ENCODE results near the gene MAP2K3. TPM values are rescaled to one million over a fixed set of nuclear protein-coding genes. Genes with fewer than 3 reads are reported as not detected.
"Not testable (repeated sequence)": the region's sequence is repeated elsewhere in the genome, so short reads cannot be mapped to it uniquely, and the experiment has no call there.

Gene MAP2K3
- total RNA-seq, 2 donors from 2014 or later: 15.3 to 48.1 TPM

- WGBS, 2 donors: 44 to 57% methylated on average over 5 to 9 of the region's 11 CpGs
- H3K36me3 ChIP-seq (replicated peaks in 1 of 2; ENCODE audit: insufficient read depth in 1 of 2, low read depth in 2 of 2); ATAC-seq; H3K9me3 ChIP-seq; H3K27me3 ChIP-seq; H3K4me1 ChIP-seq; DNase-seq; H3K27ac ChIP-seq; H3K4me3 ChIP-seq; intact Hi-C loops (cut with DNase I): not testable (repeated sequence)
Measured at GRCh38 chr17:21343061-21343949, 58.8 kb downstream of the MAP2K3 start.

- H3K27me3 ChIP-seq; intact Hi-C loops (cut with DNase I); H3K4me3 ChIP-seq; H3K9me3 ChIP-seq; H3K4me1 ChIP-seq; DNase-seq; H3K27ac ChIP-seq; ATAC-seq; H3K36me3 ChIP-seq (replicated peaks in 1 of 2; ENCODE audit: insufficient read depth in 1 of 2, low read depth in 2 of 2): not testable (repeated sequence)
- WGBS, 2 donors: 42 to 55% methylated on average over 3 to 4 of the region's 4 CpGs
Measured at GRCh38 chr17:21344801-21345200, 60.3 kb downstream of the MAP2K3 start.

GRCh38 chr17:21345236-21345635 is 60.7 kb downstream of the MAP2K3 start:
- intact Hi-C loops (cut with DNase I): no loop called here
- 59 to 61% methylated on average over 8 to 9 of the region's 10 CpGs for WGBS, 2 donors
- Histone ChIP-seq H3K4me1 (no peaks in the 10 kb centered on the region), H3K27ac (no peak overlapping the region), H3K4me3 (no peak overlapping the region), H3K36me3 (replicated peaks in 1 of 2; ENCODE audit: insufficient read depth in 1 of 2, low read depth in 2 of 2) (no peaks in the 10 kb centered on the region), H3K27me3 (no peaks in the 10 kb centered on the region), H3K9me3 (no peaks in the 10 kb centered on the region)
- TF ChIP-seq CTCF (IDR thresholded peaks at IDR 0.05): no peak
- ATAC-seq: no peak
- DNase-seq: no peak

GRCh38 chr17:21346107-21346506 is 61.6 kb downstream of the MAP2K3 start:
- intact Hi-C loops (cut with DNase I); DNase-seq; H3K4me3 ChIP-seq; ATAC-seq; H3K27ac ChIP-seq; H3K9me3 ChIP-seq; H3K4me1 ChIP-seq; H3K27me3 ChIP-seq; H3K36me3 ChIP-seq (replicated peaks in 1 of 2; ENCODE audit: insufficient read depth in 1 of 2, low read depth in 2 of 2): not testable (repeated sequence)
- no CpG with 5 or more reads among the region's 2 CpGs for WGBS, 2 donors

- intact Hi-C loops (cut with DNase I); ATAC-seq: not testable (repeated sequence)
Measured at GRCh38 chr17:21346651-21347250, 62.2 kb downstream of the MAP2K3 start.

GRCh38 chr17:21347660-21348059 is 63.1 kb downstream of the MAP2K3 start:
- 94% methylated on average over 5 of the region's 6 CpGs; no CpG with 5 or more reads in 1 of the 2 donors for WGBS, 2 donors
- ATAC-seq; H3K27ac ChIP-seq; H3K27me3 ChIP-seq; H3K9me3 ChIP-seq; intact Hi-C loops (cut with DNase I); H3K4me3 ChIP-seq; H3K36me3 ChIP-seq (replicated peaks in 1 of 2; ENCODE audit: insufficient read depth in 1 of 2, low read depth in 2 of 2); DNase-seq; H3K4me1 ChIP-seq: not testable (repeated sequence)

More at GRCh38 chr17:21346651-21347250, 62.2 kb downstream of the MAP2K3 start:
- not testable (repeated sequence) for H3K9me3 ChIP-seq; H3K27ac ChIP-seq; H3K4me3 ChIP-seq; H3K27me3 ChIP-seq; H3K36me3 ChIP-seq (replicated peaks in 1 of 2; ENCODE audit: insufficient read depth in 1 of 2, low read depth in 2 of 2); H3K4me1 ChIP-seq; DNase-seq
- WGBS, 2 donors: 69 to 83% methylated on average over 4 to 6 of the region's 10 CpGs

GRCh38 chr17:21348081-21348925 is 63.8 kb downstream of the MAP2K3 start:
- H3K27me3 ChIP-seq; H3K9me3 ChIP-seq; DNase-seq; H3K4me3 ChIP-seq; intact Hi-C loops (cut with DNase I); H3K4me1 ChIP-seq; H3K36me3 ChIP-seq (replicated peaks in 1 of 2; ENCODE audit: insufficient read depth in 1 of 2, low read depth in 2 of 2); ATAC-seq; H3K27ac ChIP-seq: not testable (repeated sequence)
- 59 to 62% methylated on average over 3 to 10 of the region's 14 CpGs for WGBS, 2 donors

GRCh38 chr17:21348926-21349261 is 64.4 kb downstream of the MAP2K3 start:
- H3K9me3 ChIP-seq; H3K36me3 ChIP-seq (replicated peaks in 1 of 2; ENCODE audit: insufficient read depth in 1 of 2, low read depth in 2 of 2); H3K27me3 ChIP-seq; intact Hi-C loops (cut with DNase I); H3K4me3 ChIP-seq; H3K27ac ChIP-seq; ATAC-seq; DNase-seq; H3K4me1 ChIP-seq: not testable (repeated sequence)
- WGBS, 2 donors: 71 to 73% methylated on average over 3 to 6 of the region's 7 CpGs

- WGBS, 2 donors: 60 to 63% methylated on average over 1 to 5 of the region's 6 CpGs
- DNase-seq; intact Hi-C loops (cut with DNase I); H3K4me1 ChIP-seq; H3K27ac ChIP-seq; ATAC-seq; H3K27me3 ChIP-seq; H3K9me3 ChIP-seq; H3K36me3 ChIP-seq (replicated peaks in 1 of 2; ENCODE audit: insufficient read depth in 1 of 2, low read depth in 2 of 2); H3K4me3 ChIP-seq: not testable (repeated sequence)
Measured at GRCh38 chr17:21349358-21350050, 65.0 kb downstream of the MAP2K3 start.

- DNase-seq, ATAC-seq: not testable (repeated sequence)
Measured at GRCh38 chr17:21350495-21350894, 66.0 kb downstream of the MAP2K3 start.

More at GRCh38 chr17:21350495-21350894, 66.0 kb downstream of the MAP2K3 start:
- 85 to 86% methylated on average over 11 of the region's 19 CpGs for WGBS, 2 donors
- H3K27me3 ChIP-seq; H3K27ac ChIP-seq; H3K36me3 ChIP-seq (replicated peaks in 1 of 2; ENCODE audit: insufficient read depth in 1 of 2, low read depth in 2 of 2); H3K4me1 ChIP-seq; H3K4me3 ChIP-seq; H3K9me3 ChIP-seq; intact Hi-C loops (cut with DNase I): not testable (repeated sequence)
